ENCODE results near the gene PTPRN2. TPM values are rescaled to one million over a fixed set of nuclear protein-coding genes. Genes with fewer than 3 reads are reported as not detected.

The PTPRN2 gene
- total and polyA plus RNA-seq, 2 of the 8 experiments (the other 6 are each of a cell fraction or from before 2014, with no cell fraction given) = 2.6 to 4.5 TPM

DNA sequence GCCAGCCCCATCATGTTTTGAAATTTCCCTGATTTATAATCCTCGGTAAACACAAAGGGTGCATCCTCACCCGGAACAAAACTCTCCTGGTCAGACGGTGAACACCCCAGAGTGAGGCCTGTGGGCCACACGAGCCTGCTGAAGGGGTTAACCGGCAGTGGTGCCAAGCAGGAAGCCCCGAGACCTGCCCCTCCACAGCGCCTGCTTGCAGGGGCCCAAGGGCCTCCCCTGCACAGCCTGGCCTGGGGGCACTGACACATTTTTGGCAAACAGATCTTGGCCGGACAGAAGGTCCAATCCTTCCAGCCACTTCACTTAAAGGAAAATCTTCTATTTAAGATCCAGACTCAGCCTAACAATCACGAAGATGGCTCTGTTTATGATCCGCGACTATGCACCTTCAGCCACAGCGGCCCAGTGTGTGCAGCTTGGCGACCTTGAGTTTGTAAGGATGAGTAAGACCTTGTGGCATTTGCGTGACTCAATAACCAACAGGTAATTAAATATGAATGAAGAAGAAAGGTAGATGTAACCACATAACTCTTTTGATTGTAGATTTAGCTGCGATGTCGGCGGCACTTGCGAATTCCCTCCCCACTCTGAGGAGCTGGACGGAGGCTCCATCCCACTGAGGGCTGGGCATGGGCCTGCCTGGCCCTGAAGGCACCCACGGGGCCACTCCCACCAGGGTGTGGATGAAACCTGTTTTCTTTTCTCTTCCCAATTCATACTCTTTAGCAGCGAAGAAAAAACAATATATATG lies 922.6 kb downstream of the PTPRN2 start (continued):
- TF ChIP-seq, protein P1, sequence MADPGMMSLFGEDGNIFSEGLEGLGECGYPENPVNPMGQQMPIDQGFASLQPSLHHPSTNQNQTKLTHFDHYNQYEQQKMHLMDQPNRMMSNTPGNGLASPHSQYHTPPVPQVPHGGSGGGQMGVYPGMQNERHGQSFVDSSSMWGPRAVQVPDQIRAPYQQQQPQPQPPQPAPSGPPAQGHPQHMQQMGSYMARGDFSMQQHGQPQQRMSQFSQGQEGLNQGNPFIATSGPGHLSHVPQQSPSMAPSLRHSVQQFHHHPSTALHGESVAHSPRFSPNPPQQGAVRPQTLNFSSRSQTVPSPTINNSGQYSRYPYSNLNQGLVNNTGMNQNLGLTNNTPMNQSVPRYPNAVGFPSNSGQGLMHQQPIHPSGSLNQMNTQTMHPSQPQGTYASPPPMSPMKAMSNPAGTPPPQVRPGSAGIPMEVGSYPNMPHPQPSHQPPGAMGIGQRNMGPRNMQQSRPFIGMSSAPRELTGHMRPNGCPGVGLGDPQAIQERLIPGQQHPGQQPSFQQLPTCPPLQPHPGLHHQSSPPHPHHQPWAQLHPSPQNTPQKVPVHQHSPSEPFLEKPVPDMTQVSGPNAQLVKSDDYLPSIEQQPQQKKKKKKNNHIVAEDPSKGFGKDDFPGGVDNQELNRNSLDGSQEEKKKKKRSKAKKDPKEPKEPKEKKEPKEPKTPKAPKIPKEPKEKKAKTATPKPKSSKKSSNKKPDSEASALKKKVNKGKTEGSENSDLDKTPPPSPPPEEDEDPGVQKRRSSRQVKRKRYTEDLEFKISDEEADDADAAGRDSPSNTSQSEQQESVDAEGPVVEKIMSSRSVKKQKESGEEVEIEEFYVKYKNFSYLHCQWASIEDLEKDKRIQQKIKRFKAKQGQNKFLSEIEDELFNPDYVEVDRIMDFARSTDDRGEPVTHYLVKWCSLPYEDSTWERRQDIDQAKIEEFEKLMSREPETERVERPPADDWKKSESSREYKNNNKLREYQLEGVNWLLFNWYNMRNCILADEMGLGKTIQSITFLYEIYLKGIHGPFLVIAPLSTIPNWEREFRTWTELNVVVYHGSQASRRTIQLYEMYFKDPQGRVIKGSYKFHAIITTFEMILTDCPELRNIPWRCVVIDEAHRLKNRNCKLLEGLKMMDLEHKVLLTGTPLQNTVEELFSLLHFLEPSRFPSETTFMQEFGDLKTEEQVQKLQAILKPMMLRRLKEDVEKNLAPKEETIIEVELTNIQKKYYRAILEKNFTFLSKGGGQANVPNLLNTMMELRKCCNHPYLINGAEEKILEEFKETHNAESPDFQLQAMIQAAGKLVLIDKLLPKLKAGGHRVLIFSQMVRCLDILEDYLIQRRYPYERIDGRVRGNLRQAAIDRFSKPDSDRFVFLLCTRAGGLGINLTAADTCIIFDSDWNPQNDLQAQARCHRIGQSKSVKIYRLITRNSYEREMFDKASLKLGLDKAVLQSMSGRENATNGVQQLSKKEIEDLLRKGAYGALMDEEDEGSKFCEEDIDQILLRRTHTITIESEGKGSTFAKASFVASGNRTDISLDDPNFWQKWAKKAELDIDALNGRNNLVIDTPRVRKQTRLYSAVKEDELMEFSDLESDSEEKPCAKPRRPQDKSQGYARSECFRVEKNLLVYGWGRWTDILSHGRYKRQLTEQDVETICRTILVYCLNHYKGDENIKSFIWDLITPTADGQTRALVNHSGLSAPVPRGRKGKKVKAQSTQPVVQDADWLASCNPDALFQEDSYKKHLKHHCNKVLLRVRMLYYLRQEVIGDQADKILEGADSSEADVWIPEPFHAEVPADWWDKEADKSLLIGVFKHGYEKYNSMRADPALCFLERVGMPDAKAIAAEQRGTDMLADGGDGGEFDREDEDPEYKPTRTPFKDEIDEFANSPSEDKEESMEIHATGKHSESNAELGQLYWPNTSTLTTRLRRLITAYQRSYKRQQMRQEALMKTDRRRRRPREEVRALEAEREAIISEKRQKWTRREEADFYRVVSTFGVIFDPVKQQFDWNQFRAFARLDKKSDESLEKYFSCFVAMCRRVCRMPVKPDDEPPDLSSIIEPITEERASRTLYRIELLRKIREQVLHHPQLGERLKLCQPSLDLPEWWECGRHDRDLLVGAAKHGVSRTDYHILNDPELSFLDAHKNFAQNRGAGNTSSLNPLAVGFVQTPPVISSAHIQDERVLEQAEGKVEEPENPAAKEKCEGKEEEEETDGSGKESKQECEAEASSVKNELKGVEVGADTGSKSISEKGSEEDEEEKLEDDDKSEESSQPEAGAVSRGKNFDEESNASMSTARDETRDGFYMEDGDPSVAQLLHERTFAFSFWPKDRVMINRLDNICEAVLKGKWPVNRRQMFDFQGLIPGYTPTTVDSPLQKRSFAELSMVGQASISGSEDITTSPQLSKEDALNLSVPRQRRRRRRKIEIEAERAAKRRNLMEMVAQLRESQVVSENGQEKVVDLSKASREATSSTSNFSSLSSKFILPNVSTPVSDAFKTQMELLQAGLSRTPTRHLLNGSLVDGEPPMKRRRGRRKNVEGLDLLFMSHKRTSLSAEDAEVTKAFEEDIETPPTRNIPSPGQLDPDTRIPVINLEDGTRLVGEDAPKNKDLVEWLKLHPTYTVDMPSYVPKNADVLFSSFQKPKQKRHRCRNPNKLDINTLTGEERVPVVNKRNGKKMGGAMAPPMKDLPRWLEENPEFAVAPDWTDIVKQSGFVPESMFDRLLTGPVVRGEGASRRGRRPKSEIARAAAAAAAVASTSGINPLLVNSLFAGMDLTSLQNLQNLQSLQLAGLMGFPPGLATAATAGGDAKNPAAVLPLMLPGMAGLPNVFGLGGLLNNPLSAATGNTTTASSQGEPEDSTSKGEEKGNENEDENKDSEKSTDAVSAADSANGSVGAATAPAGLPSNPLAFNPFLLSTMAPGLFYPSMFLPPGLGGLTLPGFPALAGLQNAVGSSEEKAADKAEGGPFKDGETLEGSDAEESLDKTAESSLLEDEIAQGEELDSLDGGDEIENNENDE (IDR thresholded peaks at IDR 0.05; ENCODE audit: insufficient replicate concordance, low read length) = no peak
- no peak for TF ChIP-seq POLR2A (IDR thresholded peaks at IDR 0.05; ENCODE audit: control extremely low read depth in 1 of 2, low read depth in 2 of 2, low read length in 2 of 2)
- no peak for TF ChIP-seq JUND (IDR thresholded peaks at IDR 0.05; ENCODE audit: low read length)
- TF ChIP-seq POU5F1 (IDR thresholded peaks at IDR 0.05; ENCODE audit: low read depth, low read length) = no peak
- no peak for TF ChIP-seq CTBP2 (IDR thresholded peaks at IDR 0.05; ENCODE audit: borderline replicate concordance, insufficient read depth, insufficient read length, low read length)
- TF ChIP-seq RAD21 (IDR thresholded peaks at IDR 0.05 in 1 of 2, conservative IDR thresholded peaks at IDR 0.05 in 1 of 2; ENCODE audit: low read depth in 2 of 2, low read length in 2 of 2) = no peak
- TF ChIP-seq, protein P2, sequence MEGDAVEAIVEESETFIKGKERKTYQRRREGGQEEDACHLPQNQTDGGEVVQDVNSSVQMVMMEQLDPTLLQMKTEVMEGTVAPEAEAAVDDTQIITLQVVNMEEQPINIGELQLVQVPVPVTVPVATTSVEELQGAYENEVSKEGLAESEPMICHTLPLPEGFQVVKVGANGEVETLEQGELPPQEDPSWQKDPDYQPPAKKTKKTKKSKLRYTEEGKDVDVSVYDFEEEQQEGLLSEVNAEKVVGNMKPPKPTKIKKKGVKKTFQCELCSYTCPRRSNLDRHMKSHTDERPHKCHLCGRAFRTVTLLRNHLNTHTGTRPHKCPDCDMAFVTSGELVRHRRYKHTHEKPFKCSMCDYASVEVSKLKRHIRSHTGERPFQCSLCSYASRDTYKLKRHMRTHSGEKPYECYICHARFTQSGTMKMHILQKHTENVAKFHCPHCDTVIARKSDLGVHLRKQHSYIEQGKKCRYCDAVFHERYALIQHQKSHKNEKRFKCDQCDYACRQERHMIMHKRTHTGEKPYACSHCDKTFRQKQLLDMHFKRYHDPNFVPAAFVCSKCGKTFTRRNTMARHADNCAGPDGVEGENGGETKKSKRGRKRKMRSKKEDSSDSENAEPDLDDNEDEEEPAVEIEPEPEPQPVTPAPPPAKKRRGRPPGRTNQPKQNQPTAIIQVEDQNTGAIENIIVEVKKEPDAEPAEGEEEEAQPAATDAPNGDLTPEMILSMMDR (IDR thresholded peaks at IDR 0.05; ENCODE audit: control extremely low read depth in 1 of 3, insufficient read depth in 1 of 3, low read depth in 1 of 3, low read length in 3 of 3) = no peak

Measured in H1 (cell line).